IMR-90 (cell line): ENCODE results near the gene NFKB1. TPM values are rescaled to one million over a fixed set of nuclear protein-coding genes. Genes with fewer than 3 reads are reported as not detected.

Source experiments
- ATAC-seq: fragments of 200-7000 bp; cut with Tn5 transposase; 2 replicates; pipeline ENCODE4 v1.9.1; 2020; ENCODE audit warnings: low read depth, mild to moderate bottlenecking, moderate library complexity
- Bru-seq: library from RNA; stranded (reverse); fragments of 400-500 nt; gene quantifications from one replicate; lab custom pipeline; 2021; lab: Mats Ljungman, UMichigan
- BruChase-seq, 2 experiments: library from RNA; stranded (reverse); fragments of 400-500 nt; gene quantifications; one replicate each; lab custom pipeline; 2021; lab: Mats Ljungman, UMichigan
- BruUV-seq: library from RNA; stranded (reverse); fragments of 400-500 nt; replicated peaks from 2 replicates; lab custom pipeline; 2021; lab: Mats Ljungman, UMichigan
- CTCF ChIA-PET: fragments of 300-600 bp; formaldehyde crosslinking; extraction: SDS; loops from one replicate; lab custom pipeline; 2021; ENCODE audit warnings: antibody characterized with exemption; lab: Yijun Ruan, JAX
- POLR2A ChIA-PET: fragments of 300-600 bp; sonication (Branson Sonifier 250); formaldehyde crosslinking; loops from one replicate; lab custom pipeline; 2022; ENCODE audit warnings: antibody characterized with exemption; ENCODE audit not compliant: unreplicated experiment; lab: Charles Lee
- DNase-seq: peaks from one replicate; pipeline ENCODE4 v3.0.0; 2013
- H2AFZ ChIP-seq: replicated peaks from 2 replicates; pipeline ENCODE3; 2013; ENCODE audit warnings: low read length, mild to moderate bottlenecking; ENCODE audit not compliant: poor library complexity
- H2AK5ac ChIP-seq: 2 replicates; pipeline ENCODE4 v1.6.1; 2013; ENCODE audit warnings: low read depth, low read length, inconsistent platforms
- H2AK9ac ChIP-seq: replicated peaks from 2 replicates; pipeline ENCODE3; 2013; ENCODE audit warnings: mild to moderate bottlenecking, low read depth, low read length, moderate library complexity; ENCODE audit not compliant: poor library complexity
- H2BK120ac ChIP-seq: 2 replicates; pipeline ENCODE4 v1.6.1; 2013; ENCODE audit warnings: low read depth, low read length, inconsistent platforms
- H2BK15ac ChIP-seq: 3 replicates; pipeline ENCODE4 v1.6.1; 2013; ENCODE audit warnings: low read depth, low read length, inconsistent platforms
- H2BK20ac ChIP-seq: 2 replicates; pipeline ENCODE4 v1.6.1; 2013; ENCODE audit warnings: low read depth, mild to moderate bottlenecking, inconsistent platforms, low read length, moderate library complexity
- H2BK5ac ChIP-seq: 2 replicates; pipeline ENCODE4 v1.6.1; 2013; ENCODE audit warnings: mild to moderate bottlenecking, low read depth, low read length, inconsistent platforms; ENCODE audit not compliant: poor library complexity, severe bottlenecking
- H3K14ac ChIP-seq: replicated peaks from 2 replicates; pipeline ENCODE4 v1.6.1; 2013; ENCODE audit warnings: low read depth, low read length, inconsistent platforms
- H3K18ac ChIP-seq: 2 replicates; pipeline ENCODE4 v1.6.1; 2013; ENCODE audit warnings: low read depth, low read length, control low read depth
- H3K23ac ChIP-seq: 2 replicates; pipeline ENCODE4 v1.6.1; 2013; ENCODE audit warnings: low read depth, low read length, inconsistent platforms
- H3K27ac ChIP-seq: 2 replicates; pipeline ENCODE4 v1.5.1; 2013; ENCODE audit warnings: mild to moderate bottlenecking, control low read depth, low read length; ENCODE audit not compliant: insufficient read depth
- H3K27me3 ChIP-seq: 2 replicates; pipeline ENCODE4 v1.6.1; 2013; ENCODE audit warnings: low read length; ENCODE audit not compliant: control insufficient read depth, insufficient read depth
- H3K36me3 ChIP-seq: 2 replicates; pipeline ENCODE4 v1.6.1; 2013; ENCODE audit warnings: low read length, mixed read lengths; ENCODE audit not compliant: control insufficient read depth, insufficient read depth
- H3K4ac ChIP-seq: 2 replicates; pipeline ENCODE4 v1.6.1; 2013; ENCODE audit warnings: low read depth, low read length, inconsistent platforms
- H3K4me1 ChIP-seq: 2 replicates; pipeline ENCODE4 v1.6.1; 2013; ENCODE audit warnings: low read length, mixed read lengths; ENCODE audit not compliant: control insufficient read depth, insufficient read depth
- H3K4me2 ChIP-seq: 2 replicates; pipeline ENCODE4 v1.6.1; 2013; ENCODE audit warnings: low read depth, mild to moderate bottlenecking, control low read depth, low read length, moderate library complexity
- H3K4me3 ChIP-seq: 2 replicates; pipeline ENCODE4 v1.5.1; 2013; ENCODE audit warnings: low read depth, mild to moderate bottlenecking, control low read depth, low read length, moderate library complexity; ENCODE audit not compliant: insufficient read depth
- H3K56ac ChIP-seq: 2 replicates; pipeline ENCODE4 v1.6.1; 2013; ENCODE audit warnings: low read length, inconsistent platforms; ENCODE audit not compliant: insufficient read depth; ENCODE audit errors: extremely low read depth
- H3K79me1 ChIP-seq, 2 experiments: 2 replicates each; pipeline ENCODE4 v1.6.1; 2013; ENCODE audit warnings: low read length in 2 of 2, inconsistent platforms in 1 of 2, low read depth in 1 of 2
- H3K9ac ChIP-seq: 2 replicates; pipeline ENCODE4 v1.6.1; 2013; ENCODE audit warnings: low read depth, low read length, control low read depth
- H3K9me1 ChIP-seq: 2 replicates; pipeline ENCODE4 v1.6.1; 2013; ENCODE audit warnings: low read length, inconsistent platforms; ENCODE audit not compliant: insufficient read depth
- H3K9me3 ChIP-seq: 2 replicates; pipeline ENCODE4 v1.6.1; 2013; ENCODE audit warnings: low read length; ENCODE audit not compliant: control insufficient read depth, insufficient read depth
- H4K20me1 ChIP-seq: 2 replicates; pipeline ENCODE4 v1.6.1; 2013; ENCODE audit warnings: low read length, inconsistent platforms; ENCODE audit not compliant: insufficient read depth
- H4K5ac ChIP-seq: 2 replicates; pipeline ENCODE4 v1.6.1; 2013; ENCODE audit warnings: mild to moderate bottlenecking, low read depth, low read length, control low read depth
- H4K8ac ChIP-seq, 2 experiments: 2 replicates each; pipeline ENCODE4 v1.6.1; 2013; ENCODE audit warnings: low read depth in 2 of 2, low read length in 2 of 2, control low read depth in 1 of 2, inconsistent platforms in 1 of 2
- H4K91ac ChIP-seq: 2 replicates; pipeline ENCODE4 v1.6.1; 2013; ENCODE audit warnings: low read depth, low read length, inconsistent platforms; ENCODE audit not compliant: insufficient read depth
- CEBPB ChIP-seq: IDR thresholded peaks from 2 replicates; pipeline ENCODE4 v1.6.1; 2012; ENCODE audit warnings: low read depth, low read length, improper control_type of control experiment
- MAZ ChIP-seq: IDR thresholded peaks from 2 replicates; pipeline ENCODE4 v1.6.1; 2012; ENCODE audit warnings: low read depth, mild to moderate bottlenecking, low read length, improper control_type of control experiment, moderate library complexity, borderline replicate concordance
- POLR2A ChIP-seq: IDR thresholded peaks from 2 replicates; pipeline ENCODE4 v1.6.1; 2012; ENCODE audit warnings: mild to moderate bottlenecking, low read depth, low read length
- RAD21 ChIP-seq: IDR thresholded peaks from 2 replicates; pipeline ENCODE4 v1.6.1; 2012; ENCODE audit warnings: low read length, improper control_type of control experiment
- WGBS, 2 experiments: methylation state at CpG; one replicate each; pipeline versions ENCODE4 v1.1.5 to v1.1.7; 2013; ENCODE audit warnings: missing lambda C conversion rate in 2 of 2; ENCODE audit not compliant: insufficient read length in 1 of 2; ENCODE audit errors: extremely low coverage in 2 of 2; 5-methylcytosine and 5-hydroxymethylcytosine counted together
- dilution Hi-C: fragments of 300-500 bp; cut with HindIII; formaldehyde crosslinking; loops from one replicate; pipeline ENCODE4 v1.14.3; 2018; ENCODE audit warnings: low sequenced_read_pairs; ENCODE audit not compliant: unreplicated experiment
- in situ Hi-C: fragments of 300-500 bp; cut with MboI; formaldehyde crosslinking; loops from 3 replicates; pipeline ENCODE4 v1.14.3; 2019; ENCODE audit warnings: low sequenced_read_pairs, inconsistent platforms, mixed read lengths
- intact Hi-C: fragments of 100-400 bp; cut with micrococcal nuclease; formaldehyde crosslinking; loops from 2 replicates; pipeline ENCODE4 v1.10.0; 2022
- long read RNA-seq: library from polyadenylated mRNA; unstranded; transcript quantifications from one replicate; pipeline ENCODE4 v2.0.0, GENCODE V29; 2021; ENCODE audit not compliant: unreplicated experiment
- polyA plus RNA-seq, 3 experiments: library from polyadenylated mRNA; depleted of rRNA; stranded (reverse); fragments of >200 nt; gene quantifications; 2 replicates each; pipeline ENCODE4 v1.2.3, GENCODE V29; 2012; ENCODE audit warnings: low replicate concordance in 1 of 3
- total RNA-seq: library from RNA; depleted of rRNA; stranded (reverse); fragments of >200 nt; gene quantifications from 2 replicates; pipeline ENCODE4 v1.2.3, GENCODE V29; 2012; rRNA removed

The NFKB1 gene
- total RNA-seq, result 23.6 and 24.6 TPM in 2 replicates
- 16.3 and 19.8 TPM in 2 replicates for polyA plus RNA-seq (2012; rRNA removed)
- polyA plus RNA-seq (2012; cell fraction: cytosol; rRNA removed), result 11.9 and 13.2 TPM in 2 replicates
- 18.9 and 34.9 TPM in 2 replicates for polyA plus RNA-seq (2012; cell fraction: nucleus; rRNA removed; ENCODE audit: low replicate concordance)
- percentile 86 among the genes with signal in this experiment for Bru-seq, nascent RNA
- percentile 54 among the genes with signal in this experiment for BruChase-seq, experiment 1, labeled RNA remaining after a 6-hour chase
- percentile 61 among the genes with signal in this experiment for BruChase-seq, experiment 2, labeled RNA remaining after a 2-hour chase
- long read RNA-seq, full-length matches to known transcripts, result 66 of 91 reads
- long read RNA-seq, partial matches to known transcripts, result 8 of 91 reads
- long read RNA-seq, other reads (novel, unspliced or antisense), result 17 of 91 reads

- WGBS, 2 experiments, result 7% methylated on average over 14 of the region's 63 CpGs; no CpG with 5 or more reads in 1 of the 2 experiments
- ATAC-seq (peak; percentile 67), DNase-seq (peak; percentile 89)
- peak within 1 kb of the TSS; percentile 90 for H2BK5ac ChIP-seq
- POLR2A ChIA-PET, result no interaction called here
- H3K14ac ChIP-seq, result peak within 1 kb of the TSS; percentile 63
- H3K27me3 ChIP-seq, result no peaks in the 10 kb centered on the region
- peaks cover 8 to 26% of the 10 kb centered on the region in 2 experiments; a peak in 3 of 4 replicates for H3K79me1 ChIP-seq
- H3K4me1 ChIP-seq, result peaks cover 3% of the 10 kb centered on the region; the same call in 1 of the 2 replicates
- CTCF ChIA-PET, result interaction anchor here (0.9 to 1.5 kb wide), 7 partner anchors 9 to 123 kb away, joined by 3 to 5 read pairs (median 3); no protein-coding TSS in a partner anchor
- H2AFZ ChIP-seq, result peak within 1 kb of the TSS; percentile 85
- peak within 1 kb of the TSS; percentile 85 for H3K4me2 ChIP-seq
- H3K27ac ChIP-seq, result peak within 1 kb of the TSS; percentile 86
- H2AK9ac ChIP-seq, result peak within 1 kb of the TSS; percentile 95
- peak within 1 kb of the TSS; percentile 64 to 80 for H4K8ac ChIP-seq
- H3K9me3 ChIP-seq, result no peaks in the 10 kb centered on the region
- no peak within 1 kb of the TSS for H2AK5ac ChIP-seq
- TF ChIP-seq CEBPB, result peak; percentile 52
- peak; percentile 72; the same call in 1 of the 2 replicates for TF ChIP-seq POLR2A
- no peak for TF ChIP-seq MAZ
- no peak for TF ChIP-seq RAD21
- no peaks in the 10 kb centered on the region for H3K36me3 ChIP-seq
- peak within 1 kb of the TSS; percentile 85 for H3K23ac ChIP-seq
- peak within 1 kb of the TSS; percentile 70 for H3K18ac ChIP-seq
- intact Hi-C loops, result loop anchor here (1.0 to 10.0 kb wide), 6 partner anchors 49 to 511 kb away; partner anchors contain the start of gene UBE2D3
- no peak within 1 kb of the TSS for H2BK20ac ChIP-seq
- no peaks in the 10 kb centered on the region for H3K9me1 ChIP-seq
- H3K56ac ChIP-seq, result peak within 1 kb of the TSS; percentile 89
- in situ Hi-C loops, result no loop called here
- H3K9ac ChIP-seq, result peak within 1 kb of the TSS; percentile 87
- peak within 1 kb of the TSS; percentile 24; the same call in 2 of the 3 replicates for H2BK15ac ChIP-seq
- peaks cover 5% of the 10 kb centered on the region; the same call in 1 of the 2 replicates for H4K20me1 ChIP-seq
- dilution Hi-C loops, result no loop called here
- H4K91ac ChIP-seq, result peak within 1 kb of the TSS; percentile 90
- H3K4ac ChIP-seq, result peak within 1 kb of the TSS; percentile 76
- no TSS peak for BruUV-seq
- H2BK120ac ChIP-seq, result peak within 1 kb of the TSS; percentile 23
- peak within 1 kb of the TSS; percentile 62 for H4K5ac ChIP-seq
- H3K4me3 ChIP-seq, result peak within 1 kb of the TSS; percentile 70
These were observed at the start of gene NFKB1 for GRCh38 chr4:102500696-102501446. TSS of gene NFKB1 (plus strand) at chr4:102501359. CDS start at chr4:102525519, 24,160 bp downstream.
